ENCODE data around the gene MFAP5.

MFAP5 gene

GRCh38 chr12:8662593-8662992 is at the start of gene MFAP5:
Gene MFAP5 (minus strand): TSS chr12:8662826. CDS start chr12:8662104, 722 bp downstream.
- no peak for DNase-seq (ENCODE audit: low spot score)
- Mint-ChIP-seq H3K27ac (no peak within 1 kb of the TSS), H3K4me1 (ENCODE audit: low read depth) (no peaks in the 10 kb centered on the region), H3K36me3 (ENCODE audit: low read depth) (no peaks in the 10 kb centered on the region), H3K27me3 (ENCODE audit: low read depth) (peaks cover 21% of the 10 kb centered on the region), H3K4me3 (no peak within 1 kb of the TSS), H3K9me3 (no peaks in the 10 kb centered on the region)

- Mint-ChIP-seq H3K27ac (no peak overlapping the region), H3K4me3 (no peak overlapping the region), H3K9me3 (no peaks in the 10 kb centered on the region), H3K4me1 (ENCODE audit: low read depth) (no peaks in the 10 kb centered on the region), H3K27me3 (ENCODE audit: low read depth) (peaks cover 3% of the 10 kb centered on the region), H3K36me3 (ENCODE audit: low read depth) (no peaks in the 10 kb centered on the region)
- no peak for DNase-seq (ENCODE audit: low spot score)
Observed at GRCh38 chr12:8709124-8709830, 46.7 kb upstream of the MFAP5 start.

- H3K27ac Mint-ChIP-seq, result no peak overlapping the region
- H3K36me3 Mint-ChIP-seq (ENCODE audit: low read depth), result no peaks in the 10 kb centered on the region
- H3K27me3 Mint-ChIP-seq (ENCODE audit: low read depth), result peaks cover 45% of the 10 kb centered on the region
- DNase-seq (ENCODE audit: low spot score), result no peak
- H3K9me3 Mint-ChIP-seq, result no peaks in the 10 kb centered on the region
- peaks cover 5% of the 10 kb centered on the region for H3K4me1 Mint-ChIP-seq (ENCODE audit: low read depth)
- no peak overlapping the region for H3K4me3 Mint-ChIP-seq
Observed at GRCh38 chr12:8702159-8702558, 39.5 kb upstream of the MFAP5 start.

GRCh38 chr12:8701046-8701660 is 38.5 kb upstream of the MFAP5 start:
- H3K4me1 Mint-ChIP-seq (ENCODE audit: low read depth), result peaks cover 8% of the 10 kb centered on the region
- no peak for DNase-seq (ENCODE audit: low spot score)
- no peaks in the 10 kb centered on the region for H3K9me3 Mint-ChIP-seq
- no peak overlapping the region for H3K27ac Mint-ChIP-seq
- no peaks in the 10 kb centered on the region for H3K36me3 Mint-ChIP-seq (ENCODE audit: low read depth)
- peaks cover 55% of the 10 kb centered on the region for H3K27me3 Mint-ChIP-seq (ENCODE audit: low read depth)
- H3K4me3 Mint-ChIP-seq, result no peak overlapping the region

GRCh38 chr12:8699714-8700113 is 37.1 kb upstream of the MFAP5 start:
- Mint-ChIP-seq H3K27me3 (ENCODE audit: low read depth) (peaks cover 61% of the 10 kb centered on the region), H3K4me1 (ENCODE audit: low read depth) (peaks cover 8% of the 10 kb centered on the region), H3K27ac (no peak overlapping the region)

GRCh38 chr12:8698879-8699278 is 36.3 kb upstream of the MFAP5 start:
- Mint-ChIP-seq H3K9me3 (no peaks in the 10 kb centered on the region), H3K4me1 (ENCODE audit: low read depth) (peaks cover 8% of the 10 kb centered on the region), H3K27ac (no peak overlapping the region), H3K36me3 (ENCODE audit: low read depth) (no peaks in the 10 kb centered on the region), H3K27me3 (ENCODE audit: low read depth) (peaks cover 61% of the 10 kb centered on the region), H3K4me3 (peak overlapping the region; percentile 71)
- no peak for DNase-seq (ENCODE audit: low spot score)

More at GRCh38 chr12:8699714-8700113, 37.1 kb upstream of the MFAP5 start:
- DNase-seq (ENCODE audit: low spot score), result no peak
- H3K36me3 Mint-ChIP-seq (ENCODE audit: low read depth), result no peaks in the 10 kb centered on the region
- peak overlapping the region; percentile 27 for H3K4me3 Mint-ChIP-seq
- no peaks in the 10 kb centered on the region for H3K9me3 Mint-ChIP-seq

- Mint-ChIP-seq H3K4me3 (peak overlapping the region; percentile 85), H3K4me1 (ENCODE audit: low read depth) (peaks cover 8% of the 10 kb centered on the region), H3K36me3 (ENCODE audit: low read depth) (no peaks in the 10 kb centered on the region), H3K27ac (peak overlapping the region; percentile 69), H3K27me3 (ENCODE audit: low read depth) (peaks cover 61% of the 10 kb centered on the region), H3K9me3 (no peaks in the 10 kb centered on the region)
- DNase-seq (ENCODE audit: low spot score), result no peak
Observed at GRCh38 chr12:8698132-8698851, 35.7 kb upstream of the MFAP5 start.

GRCh38 chr12:8697476-8698131 is 35.0 kb upstream of the MFAP5 start, which contains the start of gene RIMKLB:
Gene RIMKLB (plus strand): TSS chr12:8697991. CDS start chr12:8713867, 15,876 bp downstream.
- no peaks in the 10 kb centered on the region for H3K9me3 Mint-ChIP-seq
- H3K4me3 Mint-ChIP-seq, result peak within 1 kb of the TSS; percentile 85
- peaks cover 61% of the 10 kb centered on the region for H3K27me3 Mint-ChIP-seq (ENCODE audit: low read depth)
- peak; percentile 40 for DNase-seq (ENCODE audit: low spot score)
- no peaks in the 10 kb centered on the region for H3K36me3 Mint-ChIP-seq (ENCODE audit: low read depth)
- H3K4me1 Mint-ChIP-seq (ENCODE audit: low read depth), result peaks cover 8% of the 10 kb centered on the region
- peak within 1 kb of the TSS; percentile 69 for H3K27ac Mint-ChIP-seq

GRCh38 chr12:8697120-8697475 is 34.5 kb upstream of the MFAP5 start:
- peak overlapping the region; percentile 22 for H3K27ac Mint-ChIP-seq
- peak overlapping the region; percentile 68 for H3K4me3 Mint-ChIP-seq
- no peaks in the 10 kb centered on the region for H3K36me3 Mint-ChIP-seq (ENCODE audit: low read depth)
- no peaks in the 10 kb centered on the region for H3K9me3 Mint-ChIP-seq
- DNase-seq (ENCODE audit: low spot score), result no peak
- peaks cover 8% of the 10 kb centered on the region for H3K4me1 Mint-ChIP-seq (ENCODE audit: low read depth)
- peaks cover 62% of the 10 kb centered on the region for H3K27me3 Mint-ChIP-seq (ENCODE audit: low read depth)

GRCh38 chr12:8696442-8697090 is 33.9 kb upstream of the MFAP5 start:
- no peak overlapping the region for H3K27ac Mint-ChIP-seq
- DNase-seq (ENCODE audit: low spot score), result no peak

GRCh38 chr12:8695116-8695515 is 32.5 kb upstream of the MFAP5 start:
- DNase-seq (ENCODE audit: low spot score), result no peak
- no peaks in the 10 kb centered on the region for H3K36me3 Mint-ChIP-seq (ENCODE audit: low read depth)
- H3K4me3 Mint-ChIP-seq, result no peak overlapping the region
- no peak overlapping the region for H3K27ac Mint-ChIP-seq
- no peaks in the 10 kb centered on the region for H3K9me3 Mint-ChIP-seq
- H3K27me3 Mint-ChIP-seq (ENCODE audit: low read depth), result peaks cover 62% of the 10 kb centered on the region
- H3K4me1 Mint-ChIP-seq (ENCODE audit: low read depth), result peaks cover 8% of the 10 kb centered on the region

More at GRCh38 chr12:8696442-8697090, 33.9 kb upstream of the MFAP5 start:
- peak overlapping the region; percentile 68 for H3K4me3 Mint-ChIP-seq
- H3K36me3 Mint-ChIP-seq (ENCODE audit: low read depth), result no peaks in the 10 kb centered on the region
- H3K27me3 Mint-ChIP-seq (ENCODE audit: low read depth), result peaks cover 63% of the 10 kb centered on the region
- peaks cover 8% of the 10 kb centered on the region for H3K4me1 Mint-ChIP-seq (ENCODE audit: low read depth)
- no peaks in the 10 kb centered on the region for H3K9me3 Mint-ChIP-seq

GRCh38 chr12:8692573-8692972 is 29.9 kb upstream of the MFAP5 start:
- no peak overlapping the region for H3K27ac Mint-ChIP-seq
- H3K36me3 Mint-ChIP-seq (ENCODE audit: low read depth), result no peaks in the 10 kb centered on the region
- H3K9me3 Mint-ChIP-seq, result no peaks in the 10 kb centered on the region
- no peak for DNase-seq (ENCODE audit: low spot score)
- H3K27me3 Mint-ChIP-seq (ENCODE audit: low read depth), result peaks cover 53% of the 10 kb centered on the region
- peaks cover 3% of the 10 kb centered on the region for H3K4me1 Mint-ChIP-seq (ENCODE audit: low read depth)
- no peak overlapping the region for H3K4me3 Mint-ChIP-seq

- Mint-ChIP-seq H3K4me1 (ENCODE audit: low read depth) (no peaks in the 10 kb centered on the region), H3K36me3 (ENCODE audit: low read depth) (no peaks in the 10 kb centered on the region), H3K27me3 (ENCODE audit: low read depth) (peaks cover 36% of the 10 kb centered on the region), H3K9me3 (no peaks in the 10 kb centered on the region), H3K4me3 (no peak overlapping the region), H3K27ac (no peak overlapping the region)
- DNase-seq (ENCODE audit: low spot score), result no peak
Observed at GRCh38 chr12:8689681-8690080, 27.1 kb upstream of the MFAP5 start.
